Mesendoderm (in vitro differentiated cells): ENCODE data around the gene CAV1.

Experiments used
- DNase-seq: peaks from one replicate; pipeline ENCODE4 v3.0.0; 2013
- H2AK5ac ChIP-seq: 2 replicates; pipeline ENCODE4 v1.6.1; 2013; ENCODE audit warnings: low read length, inconsistent platforms
- H2BK120ac ChIP-seq: 2 replicates; pipeline ENCODE4 v1.6.1; 2013; ENCODE audit warnings: low read depth, mild to moderate bottlenecking, low read length, moderate library complexity, mixed read lengths
- H2BK15ac ChIP-seq: replicated peaks from 2 replicates; pipeline ENCODE4 v1.6.1; 2013; ENCODE audit warnings: low read depth, mild to moderate bottlenecking, moderate library complexity
- H2BK5ac ChIP-seq: 2 replicates; pipeline ENCODE4 v1.6.1; 2013; ENCODE audit warnings: low read length, inconsistent platforms
- H3K18ac ChIP-seq: 2 replicates; pipeline ENCODE4 v1.6.1; 2013; ENCODE audit warnings: mild to moderate bottlenecking, low read length, mixed read lengths
- H3K23ac ChIP-seq: one replicate; pipeline ENCODE4 v1.6.1; 2013; ENCODE audit warnings: low read length
- H3K27ac ChIP-seq: 2 replicates; pipeline ENCODE4 v1.5.1; 2013; ENCODE audit warnings: low read depth, mild to moderate bottlenecking, inconsistent platforms, low read length, moderate library complexity
- H3K27me3 ChIP-seq: 2 replicates; pipeline ENCODE4 v1.6.1; 2013; ENCODE audit warnings: low read length, control low read depth, mild to moderate bottlenecking, inconsistent platforms; ENCODE audit not compliant: insufficient read depth, poor library complexity
- H3K36me3 ChIP-seq: 2 replicates; pipeline ENCODE4 v1.6.1; 2013; ENCODE audit warnings: low read length, inconsistent platforms; ENCODE audit not compliant: control insufficient read depth, insufficient read depth
- H3K4ac ChIP-seq: one replicate; pipeline ENCODE4 v1.6.1; 2013; ENCODE audit warnings: low read depth, mild to moderate bottlenecking, low read length, moderate library complexity
- H3K4me1 ChIP-seq: 2 replicates; pipeline ENCODE4 v1.6.1; 2013; ENCODE audit warnings: low read depth, low read length, inconsistent platforms; ENCODE audit not compliant: control insufficient read depth
- H3K4me2 ChIP-seq: 2 replicates; pipeline ENCODE4 v1.6.1; 2013; ENCODE audit warnings: low read length
- H3K4me3 ChIP-seq: 2 replicates; pipeline ENCODE4 v1.5.1; 2013; ENCODE audit warnings: mild to moderate bottlenecking, low read length
- H3K56ac ChIP-seq: one replicate; pipeline ENCODE4 v1.6.1; 2013; ENCODE audit warnings: low read length
- H3K79me1 ChIP-seq: 2 replicates; pipeline ENCODE4 v1.6.1; 2013; ENCODE audit warnings: low read length, inconsistent platforms
- H3K79me2 ChIP-seq: 2 replicates; pipeline ENCODE4 v1.6.1; 2013; ENCODE audit warnings: mild to moderate bottlenecking, low read length; ENCODE audit not compliant: control insufficient read depth, insufficient read depth
- H3K9ac ChIP-seq: 2 replicates; pipeline ENCODE4 v1.6.1; 2013; ENCODE audit warnings: low read length, inconsistent platforms
- H4K5ac ChIP-seq: one replicate; pipeline ENCODE4 v1.6.1; 2013; ENCODE audit warnings: low read length
- H4K8ac ChIP-seq: one replicate; pipeline ENCODE4 v1.6.1; 2013; ENCODE audit warnings: low read depth, mild to moderate bottlenecking, control low read depth, low read length, moderate library complexity
- WGBS: extraction: QIAGEN DNeasy Blood & Tissue Kit; methylation state at CpG from one replicate; pipeline ENCODE4 v1.1.7; 2013; ENCODE audit warnings: low lambda C conversion rate, missing lambda C conversion rate; ENCODE audit not compliant: insufficient coverage; ENCODE audit errors: extremely low coverage; 5-methylcytosine and 5-hydroxymethylcytosine counted together

The CAV1 gene

DNA sequence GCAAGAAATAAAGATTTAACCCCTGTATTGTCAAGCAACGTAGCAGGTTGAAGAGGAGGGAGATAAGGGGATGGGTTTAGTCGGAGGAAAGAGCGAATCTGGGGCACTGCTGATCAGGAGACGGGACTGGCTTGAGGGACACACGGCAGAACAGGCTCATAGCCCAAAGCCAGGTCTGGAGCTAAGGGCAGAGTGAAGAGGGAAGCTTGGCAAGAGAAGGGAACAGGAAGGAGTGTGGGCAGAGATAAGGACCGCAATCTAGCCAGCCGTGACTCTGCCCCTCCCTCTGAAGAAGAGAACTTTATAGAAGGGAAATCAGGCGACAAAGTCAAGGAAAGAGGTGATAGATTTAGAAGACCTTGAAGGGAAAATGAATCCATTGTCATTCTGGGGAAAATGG lies 67.6 kb downstream of the CAV1 start:
- H3K4me1 ChIP-seq = peaks cover 2% of the 10 kb centered on the region
- no peak overlapping the region for H4K5ac ChIP-seq
- H3K4ac ChIP-seq = no peak overlapping the region
- H2AK5ac ChIP-seq = no peak overlapping the region
- DNase-seq = peak; percentile 29
- no peak overlapping the region for H2BK120ac ChIP-seq
- H3K23ac ChIP-seq = no peak overlapping the region
- H3K9ac ChIP-seq = no peak overlapping the region
- peak overlapping the region; percentile 44 for H3K56ac ChIP-seq
- H3K18ac ChIP-seq = no peak overlapping the region
- no peak overlapping the region for H3K4me3 ChIP-seq
- no peak overlapping the region for H3K4me2 ChIP-seq
- H4K8ac ChIP-seq = no peak overlapping the region
- no peak overlapping the region for H3K27ac ChIP-seq
- no peaks in the 10 kb centered on the region for H3K79me2 ChIP-seq
- WGBS = no CpG with 5 or more reads among the region's 8 CpGs
- H3K27me3 ChIP-seq = no peaks in the 10 kb centered on the region
- no peaks in the 10 kb centered on the region for H3K79me1 ChIP-seq
- no peak overlapping the region for H2BK5ac ChIP-seq
- no peak overlapping the region for H2BK15ac ChIP-seq
- H3K36me3 ChIP-seq = no peaks in the 10 kb centered on the region

- Histone ChIP-seq H2BK120ac (no peak overlapping the region), H3K79me1 (no peaks in the 10 kb centered on the region), H3K27ac (no peak overlapping the region), H3K23ac (no peak overlapping the region), H2BK5ac (no peak overlapping the region), H3K56ac (no peak overlapping the region), H3K9ac (no peak overlapping the region), H3K79me2 (no peaks in the 10 kb centered on the region), H2BK15ac (no peak overlapping the region), H3K4me1 (peaks cover 2% of the 10 kb centered on the region), H2AK5ac (no peak overlapping the region), H3K4me3 (no peak overlapping the region), H4K5ac (no peak overlapping the region), H3K4ac (peak overlapping the region; percentile 70), H3K4me2 (no peak overlapping the region), H4K8ac (no peak overlapping the region), H3K36me3 (no peaks in the 10 kb centered on the region), H3K27me3 (no peaks in the 10 kb centered on the region), H3K18ac (no peak overlapping the region)
- no CpG with 5 or more reads among the region's 5 CpGs for WGBS
- no peak for DNase-seq
These were observed 68.7 kb downstream of the CAV1 start for GRCh38 chr7:116593359-116594075.

DNA sequence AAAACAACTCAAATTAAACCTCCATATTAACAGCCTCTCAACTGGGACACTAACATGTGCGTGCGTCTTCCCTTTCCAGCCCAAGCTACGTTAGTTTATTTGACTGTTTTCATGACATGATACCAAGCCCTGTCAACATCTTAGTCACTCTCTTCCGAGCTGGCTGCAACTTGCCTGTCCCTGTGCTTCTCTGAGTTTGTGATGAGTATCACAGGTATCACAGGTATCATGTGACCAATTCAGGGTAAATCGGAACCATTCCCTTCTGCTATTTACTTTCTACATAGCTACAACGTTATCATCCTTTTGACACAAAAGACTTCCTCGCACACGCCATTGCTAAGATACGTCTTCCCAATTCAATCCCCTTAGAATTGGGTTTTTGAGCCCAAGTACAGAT lies 70.2 kb downstream of the CAV1 start:
- WGBS = no CpG with 5 or more reads among the region's 9 CpGs
- Histone ChIP-seq H2BK5ac (no peak overlapping the region), H3K79me1 (no peaks in the 10 kb centered on the region), H4K5ac (no peak overlapping the region), H3K27me3 (no peaks in the 10 kb centered on the region), H3K56ac (no peak overlapping the region), H3K36me3 (no peaks in the 10 kb centered on the region), H4K8ac (no peak overlapping the region), H3K4me1 (peaks cover 2% of the 10 kb centered on the region), H3K4ac (no peak overlapping the region), H3K18ac (no peak overlapping the region), H2AK5ac (no peak overlapping the region), H3K27ac (no peak overlapping the region), H3K79me2 (no peaks in the 10 kb centered on the region), H2BK15ac (no peak overlapping the region), H2BK120ac (no peak overlapping the region), H3K4me3 (no peak overlapping the region), H3K4me2 (no peak overlapping the region), H3K9ac (no peak overlapping the region), H3K23ac (no peak overlapping the region)
- no peak for DNase-seq

GRCh38 chr7:116597384-116597783 lies 72.5 kb downstream of the CAV1 start:
- Histone ChIP-seq H3K4me1 (peaks cover 2% of the 10 kb centered on the region), H3K9ac (no peak overlapping the region), H2BK15ac (no peak overlapping the region), H3K4ac (no peak overlapping the region), H3K79me2 (no peaks in the 10 kb centered on the region), H2BK120ac (no peak overlapping the region), H3K56ac (no peak overlapping the region), H3K36me3 (no peaks in the 10 kb centered on the region), H2BK5ac (no peak overlapping the region), H3K27ac (no peak overlapping the region), H3K18ac (no peak overlapping the region), H4K8ac (no peak overlapping the region), H4K5ac (no peak overlapping the region), H3K4me3 (no peak overlapping the region), H2AK5ac (no peak overlapping the region), H3K4me2 (no peak overlapping the region), H3K27me3 (no peaks in the 10 kb centered on the region), H3K79me1 (no peaks in the 10 kb centered on the region), H3K23ac (no peak overlapping the region)
- no peak for DNase-seq
- WGBS = no CpG with 5 or more reads among the region's 6 CpGs

DNA sequence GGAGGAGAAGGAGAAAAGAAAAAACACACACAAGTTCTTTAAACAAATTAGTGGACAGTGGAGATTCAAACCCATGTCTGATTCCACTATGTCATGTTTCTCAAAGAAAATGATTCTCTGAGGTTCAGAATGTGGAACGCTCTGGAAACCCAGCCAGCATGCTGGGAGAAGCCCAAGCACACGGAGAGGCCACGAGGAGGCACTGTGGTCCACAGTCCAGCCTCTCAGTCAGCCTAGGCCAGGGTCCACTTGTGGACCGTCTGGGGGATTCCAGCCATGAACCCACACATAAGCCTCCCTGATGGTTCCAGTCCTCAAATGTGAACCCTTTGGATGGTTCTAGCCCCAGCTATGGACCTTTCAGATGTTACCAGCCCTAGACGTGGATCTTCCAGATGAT lies 73.4 kb downstream of the CAV1 start:
- WGBS = no CpG with 5 or more reads among the region's 5 CpGs
- no peak overlapping the region for H2AK5ac ChIP-seq

DNA sequence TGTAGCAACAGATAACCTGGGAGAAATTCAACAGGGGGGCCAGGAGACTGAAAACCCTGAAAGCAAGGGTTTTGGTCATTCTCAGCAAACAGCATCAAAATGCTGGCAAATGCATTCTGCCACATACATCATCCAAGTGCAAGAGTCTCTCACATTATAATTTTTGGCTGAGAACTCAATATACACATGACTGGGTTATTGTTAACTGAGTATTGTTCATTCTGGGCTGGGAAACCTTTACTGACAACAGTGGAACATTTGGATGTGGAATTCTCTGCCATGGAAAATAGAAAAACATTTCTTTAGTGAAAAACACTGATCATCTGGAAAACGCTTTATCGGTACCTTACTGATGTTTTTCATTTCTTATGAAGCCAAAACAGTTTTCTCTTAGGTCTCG lies 74.0 kb downstream of the CAV1 start:
- no peak overlapping the region for H2BK5ac ChIP-seq
- WGBS = no CpG with 5 or more reads among the region's 3 CpGs
- H3K4me3 ChIP-seq = no peak overlapping the region
- H3K9ac ChIP-seq = no peak overlapping the region
- H3K4me2 ChIP-seq = no peak overlapping the region
- no peaks in the 10 kb centered on the region for H3K79me2 ChIP-seq
- H3K23ac ChIP-seq = no peak overlapping the region
- no peak overlapping the region for H4K8ac ChIP-seq
- H2BK15ac ChIP-seq = no peak overlapping the region
- H3K36me3 ChIP-seq = no peaks in the 10 kb centered on the region
- H2BK120ac ChIP-seq = no peak overlapping the region
- no peaks in the 10 kb centered on the region for H3K4me1 ChIP-seq
- H3K4ac ChIP-seq = no peak overlapping the region
- H2AK5ac ChIP-seq = no peak overlapping the region
- no peak for DNase-seq
- no peak overlapping the region for H3K27ac ChIP-seq
- H3K27me3 ChIP-seq = no peaks in the 10 kb centered on the region
- H3K56ac ChIP-seq = no peak overlapping the region
- H4K5ac ChIP-seq = no peak overlapping the region
- no peak overlapping the region for H3K18ac ChIP-seq
- no peaks in the 10 kb centered on the region for H3K79me1 ChIP-seq

More for the DNA sequence above, 73.4 kb downstream of the CAV1 start:
- Histone ChIP-seq H3K4me1 (no peaks in the 10 kb centered on the region), H3K9ac (no peak overlapping the region), H3K79me2 (no peaks in the 10 kb centered on the region), H3K23ac (no peak overlapping the region), H3K79me1 (no peaks in the 10 kb centered on the region), H3K27me3 (no peaks in the 10 kb centered on the region), H4K8ac (no peak overlapping the region), H2BK5ac (no peak overlapping the region), H3K36me3 (no peaks in the 10 kb centered on the region), H3K4me3 (no peak overlapping the region), H2BK120ac (no peak overlapping the region), H4K5ac (no peak overlapping the region), H3K18ac (no peak overlapping the region), H2BK15ac (no peak overlapping the region), H3K4me2 (no peak overlapping the region), H3K27ac (no peak overlapping the region), H3K56ac (no peak overlapping the region), H3K4ac (no peak overlapping the region)
- peak; percentile 28 for DNase-seq
